GM21360 (cell line): ENCODE data around the gene LCA5L.

Source experiments
- ATAC-seq: cut with Tn5 transposase; IDR thresholded peaks from one replicate; pipeline ENCODE4 v1.9.1; 2021; ENCODE audit warnings: mild to moderate bottlenecking, moderate library complexity; ENCODE audit not compliant: unreplicated experiment

The LCA5L gene

DNA sequence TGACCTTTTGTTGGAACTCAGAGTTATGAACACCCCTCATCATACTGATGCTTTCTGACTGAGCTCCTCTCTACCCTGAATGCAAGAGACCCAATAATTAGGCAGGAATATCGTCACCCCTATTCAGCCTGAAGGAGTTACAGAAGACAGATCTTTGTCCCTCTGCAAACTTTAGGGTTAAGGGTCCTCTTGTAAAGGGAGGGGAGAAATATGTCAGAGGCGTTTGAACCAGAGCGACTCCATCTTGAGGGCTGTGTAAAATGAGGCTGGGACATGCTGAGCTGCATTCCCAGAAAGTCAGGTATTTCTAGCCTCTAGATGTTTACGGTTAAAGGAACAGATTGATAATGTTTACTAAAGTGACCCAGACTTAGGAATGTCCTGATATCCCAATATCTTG lies 86.2 kb downstream of the LCA5L start:
- no peak for ATAC-seq
